Measurements from ENCODE around the gene PDZD7.

PDZD7 gene

GRCh38 chr10:101018118-101018599 is 12.8 kb downstream of the PDZD7 start:
- DNase-seq = no peak

GRCh38 chr10:101016814-101017213 is 14.1 kb downstream of the PDZD7 start:
- no peak for DNase-seq

GRCh38 chr10:101015582-101015973 is 15.4 kb downstream of the PDZD7 start:
- DNase-seq = no peak

DNA sequence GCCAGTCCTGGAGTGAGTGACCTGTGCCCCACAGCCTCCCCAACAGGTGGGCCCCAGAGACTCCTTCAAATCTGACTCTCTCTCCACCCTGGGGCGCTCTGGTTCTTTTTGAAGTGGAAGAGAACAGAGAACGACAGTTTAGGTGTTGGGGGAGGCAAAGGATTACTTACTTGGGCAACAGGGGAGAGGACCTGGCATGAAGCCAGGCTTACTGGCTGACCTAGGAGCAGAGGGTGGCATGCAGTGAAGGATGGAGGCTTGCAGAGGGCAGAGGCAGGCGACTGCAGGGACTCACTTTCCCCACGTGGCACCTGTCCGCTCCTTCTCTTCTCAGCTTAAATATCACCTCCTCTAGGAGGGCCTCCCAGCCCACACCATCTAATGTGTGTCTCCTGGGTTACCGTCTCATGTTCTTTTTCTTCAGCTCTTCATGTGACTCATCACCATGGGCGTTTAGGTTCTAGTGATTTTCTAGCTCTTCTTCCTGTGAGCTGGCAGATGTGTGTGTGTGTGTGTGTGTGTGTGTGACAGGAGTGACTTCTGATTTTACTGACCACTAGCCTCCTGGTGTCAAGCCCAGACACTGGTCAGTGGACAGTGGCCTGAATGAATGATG is 15.9 kb downstream of the PDZD7 start:
- DNase-seq = no peak

GRCh38 chr10:101014230-101014884 is 16.6 kb downstream of the PDZD7 start:
- peak; percentile 39 to 55 (median 47) for DNase-seq

DNA sequence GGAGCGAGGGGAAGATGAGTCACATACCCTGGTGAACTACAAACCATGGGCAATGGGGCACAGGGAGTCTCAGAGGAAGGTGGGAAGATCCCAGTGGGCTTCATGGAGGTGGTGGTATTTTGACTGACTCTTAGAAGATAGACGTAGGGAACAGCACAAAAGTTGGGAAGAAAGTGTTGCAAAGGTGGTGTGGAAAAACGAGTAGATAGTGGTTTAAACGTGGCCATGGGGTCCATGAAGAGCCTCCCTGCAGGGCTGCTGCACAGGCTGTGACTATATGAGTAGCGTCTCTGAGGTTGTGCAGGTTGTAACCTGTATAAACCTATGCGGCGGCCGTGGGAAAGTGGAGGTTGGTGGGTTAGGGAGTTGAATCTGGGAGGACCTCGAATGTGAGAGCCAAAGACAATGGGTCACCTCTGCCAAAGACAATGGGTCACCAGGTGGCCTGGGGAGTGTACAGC is 17.5 kb downstream of the PDZD7 start:
- no peak for DNase-seq

DNA sequence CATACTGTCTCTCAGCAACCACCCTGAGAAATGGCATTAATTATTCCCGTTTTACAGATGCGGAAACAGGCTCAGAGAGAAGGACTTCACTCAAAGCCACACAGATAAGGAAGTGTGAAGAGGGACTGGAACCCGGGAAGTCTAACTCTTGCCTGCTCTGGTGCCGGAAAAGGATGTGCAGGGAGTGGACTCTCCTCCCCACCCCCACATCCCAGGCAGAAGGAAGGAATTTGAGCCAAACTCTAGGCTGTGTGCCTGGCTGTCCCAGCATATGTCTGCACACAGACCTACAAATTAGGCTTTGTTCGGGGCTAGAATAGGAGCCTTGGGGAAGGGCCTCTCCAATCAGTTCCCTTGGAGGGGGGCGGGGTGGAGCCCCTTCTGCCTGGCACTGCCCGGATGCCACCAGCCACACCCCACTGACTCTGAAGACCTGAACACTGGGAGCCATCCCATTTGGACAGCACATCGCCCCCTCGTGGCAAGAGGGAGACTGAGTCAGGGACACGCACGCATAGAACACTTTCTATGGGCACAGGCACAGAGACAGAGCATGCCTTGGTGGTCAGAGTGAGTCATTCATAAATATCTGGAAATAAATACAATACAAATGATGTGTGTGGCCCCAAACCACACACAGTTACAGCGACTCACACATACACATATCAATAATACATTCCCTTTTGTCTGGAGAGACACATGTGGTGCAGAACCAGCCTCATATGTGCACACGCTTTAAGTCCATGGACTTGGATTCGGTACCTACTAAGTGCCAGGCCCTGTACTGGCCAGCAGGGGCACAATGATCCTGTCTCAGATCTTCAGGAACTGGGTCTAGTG is 18.2 kb downstream of the PDZD7 start:
- peak; percentile 51 to 84 (median 67) for DNase-seq

GRCh38 chr10:101011517-101012423 is 19.2 kb downstream of the PDZD7 start:
- DNase-seq = no peak

GRCh38 chr10:101010329-101010728 is 20.6 kb downstream of the PDZD7 start:
- DNase-seq = no peak

- DNase-seq = no peak
Observed at GRCh38 chr10:101008823-101009423, 22.0 kb downstream of the PDZD7 start.

GRCh38 chr10:101007915-101008822 is 22.8 kb downstream of the PDZD7 start:
- no peak for DNase-seq

GRCh38 chr10:101007099-101007711 is 23.7 kb downstream of the PDZD7 start:
- DNase-seq = no peak

DNA sequence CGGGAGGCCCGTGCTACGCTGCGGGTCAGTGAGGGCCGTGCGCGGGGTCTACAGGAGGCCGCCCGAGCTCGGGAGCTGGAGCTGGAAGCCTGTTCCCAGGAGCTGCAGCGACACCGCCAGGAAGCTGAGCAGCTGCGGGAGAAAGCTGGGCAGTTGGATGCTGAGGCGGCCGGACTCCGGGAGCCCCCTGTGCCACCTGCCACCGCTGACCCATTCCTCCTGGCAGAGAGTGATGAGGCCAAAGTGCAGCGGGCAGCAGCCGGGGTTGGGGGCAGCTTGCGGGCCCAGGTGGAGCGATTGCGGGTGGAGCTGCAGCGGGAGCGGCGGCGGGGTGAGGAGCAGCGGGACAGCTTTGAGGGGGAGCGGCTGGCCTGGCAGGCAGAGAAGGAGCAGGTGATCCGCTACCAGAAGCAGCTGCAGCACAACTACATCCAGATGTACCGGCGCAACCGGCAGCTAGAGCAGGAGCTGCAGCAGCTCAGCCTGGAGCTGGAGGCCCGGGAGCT is 24.3 kb downstream of the PDZD7 start:
- no peak for DNase-seq

DNA sequence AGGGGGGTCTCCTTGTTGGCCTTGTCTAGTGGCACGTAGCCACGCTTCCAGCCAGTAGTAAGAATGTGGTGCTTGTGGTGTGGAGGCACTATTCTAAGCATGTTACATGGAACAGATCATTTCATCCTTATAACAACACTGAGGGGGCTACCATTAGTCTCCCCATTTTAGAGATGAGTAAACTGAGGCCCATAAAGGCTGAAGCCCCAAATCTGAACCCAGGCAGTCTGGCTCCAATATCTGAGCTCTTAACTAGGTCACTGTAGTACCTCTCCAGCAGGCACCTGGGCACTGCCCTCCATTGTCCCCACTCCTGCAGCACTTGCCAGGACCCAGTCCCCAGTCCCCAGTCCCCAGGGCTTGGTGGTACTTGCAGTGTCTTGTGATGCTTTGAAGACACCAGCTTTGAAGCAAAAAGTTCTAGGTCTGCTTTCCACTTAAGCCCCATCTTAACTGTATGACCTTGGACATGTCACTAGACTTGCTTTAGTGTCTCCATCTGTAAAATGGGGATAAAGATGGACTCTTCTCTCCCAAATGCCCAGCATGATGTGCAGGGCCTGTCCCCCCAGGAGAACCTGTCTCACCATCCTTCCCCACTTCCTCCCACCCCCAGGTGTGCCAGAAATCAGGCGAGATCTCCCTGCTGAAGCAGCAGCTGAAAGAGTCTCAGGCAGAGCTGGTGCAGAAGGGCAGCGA is 24.9 kb downstream of the PDZD7 start:
- DNase-seq = no peak

- no peak for DNase-seq
Observed at GRCh38 chr10:101005361-101005760, 25.6 kb downstream of the PDZD7 start.

DNA sequence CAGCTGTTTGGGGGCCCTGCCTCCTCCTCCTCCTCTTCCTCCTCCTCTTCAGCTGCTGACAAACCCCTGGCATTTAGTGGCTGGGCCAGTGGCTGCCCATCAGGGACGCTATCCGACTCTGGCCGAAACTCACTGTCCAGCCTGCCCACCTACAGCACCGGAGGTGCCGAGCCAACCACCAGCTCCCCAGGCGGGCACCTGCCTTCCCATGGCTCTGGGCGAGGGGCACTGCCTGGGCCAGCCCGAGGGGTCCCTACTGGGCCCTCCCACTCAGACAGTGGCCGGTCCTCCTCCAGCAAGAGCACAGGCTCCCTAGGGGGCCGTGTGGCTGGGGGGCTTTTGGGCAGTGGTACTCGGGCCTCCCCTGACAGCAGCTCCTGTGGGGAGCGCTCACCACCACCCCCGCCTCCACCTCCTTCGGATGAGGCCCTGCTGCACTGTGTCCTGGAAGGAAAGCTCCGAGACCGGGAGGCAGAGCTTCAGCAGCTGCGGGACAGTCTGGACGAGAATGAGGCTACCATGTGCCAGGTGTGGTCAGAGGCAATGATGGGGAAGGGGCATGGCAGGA is 27.2 kb downstream of the PDZD7 start:
- DNase-seq = no peak

GRCh38 chr10:101002456-101002855 is 28.5 kb downstream of the PDZD7 start:
- no peak for DNase-seq

DNA sequence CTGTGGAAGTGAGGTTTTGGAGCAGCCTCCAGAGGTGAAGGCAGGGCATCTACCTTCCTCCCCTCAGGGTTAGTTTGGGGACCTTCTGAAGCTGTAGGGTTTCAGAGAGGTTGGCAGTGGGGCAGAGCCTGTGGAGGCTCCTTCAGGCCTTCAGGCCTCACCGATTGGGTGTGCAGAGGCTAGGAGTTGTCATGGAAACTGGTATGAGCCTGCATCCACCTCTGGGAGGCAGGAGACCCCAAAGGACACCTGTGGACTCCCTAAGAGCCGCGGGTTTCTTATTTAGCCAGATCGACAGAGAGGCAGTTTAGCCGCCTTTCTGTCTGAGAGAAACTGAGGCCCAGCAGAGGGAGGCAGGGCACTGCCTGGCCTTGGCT is 29.3 kb downstream of the PDZD7 start:
- DNase-seq = no peak

DNA sequence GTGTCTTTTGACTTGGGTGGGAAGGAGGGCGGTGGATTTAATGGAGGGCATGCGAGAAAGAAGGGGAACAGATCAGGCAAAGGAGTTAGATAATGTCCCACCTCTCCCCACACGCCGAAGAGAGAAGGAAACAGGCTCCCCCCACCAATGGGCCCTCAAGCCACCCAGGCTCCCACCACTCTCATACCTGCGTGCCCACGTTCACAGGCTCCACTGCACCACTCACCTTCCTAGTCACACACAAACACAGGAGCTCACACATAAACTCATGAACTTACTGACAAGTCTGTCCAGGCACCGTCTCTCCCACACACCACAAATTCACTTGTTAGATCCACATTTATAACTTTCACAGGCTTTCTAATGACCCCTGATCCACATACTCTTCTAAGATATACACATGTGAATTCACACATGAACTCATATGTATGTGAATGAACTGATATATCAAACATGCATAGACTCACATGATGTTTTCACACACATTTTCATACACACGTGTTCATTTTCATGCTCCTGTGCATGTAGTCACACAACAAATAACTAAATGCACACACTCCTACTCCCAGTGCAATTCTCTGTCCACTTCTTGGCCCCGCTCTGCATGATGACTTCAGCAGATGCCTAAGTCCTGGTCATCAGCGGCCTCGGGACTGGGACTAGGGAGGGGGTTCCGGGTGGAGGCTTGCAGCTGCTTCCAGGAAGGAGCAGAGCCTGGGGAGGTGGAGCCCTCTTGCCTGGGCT is 29.8 kb downstream of the PDZD7 start:
- DNase-seq = no peak

All from NCI-H1417 (cell line).